ENCODE results near the gene IRAK1.

Gene IRAK1

GRCh38 chrX:154027022-154027402 lies 7.3 kb upstream of the IRAK1 start:
- H3K4me3 ChIP-seq (ENCODE audit: low read length) = no peak overlapping the region
- no peak for DNase-seq (ENCODE audit: low read depth)
- TF ChIP-seq CTCF (IDR thresholded peaks at IDR 0.05; ENCODE audit: insufficient read depth, low read depth, low read length, missing control alignments) = no peak

GRCh38 chrX:154026136-154027021 lies 6.7 kb upstream of the IRAK1 start:
- no peak for TF ChIP-seq CTCF (IDR thresholded peaks at IDR 0.05; ENCODE audit: insufficient read depth, low read depth, low read length, missing control alignments)
- H3K4me3 ChIP-seq (ENCODE audit: low read length) = no peak overlapping the region
- no peak for DNase-seq (ENCODE audit: low read depth)

GRCh38 chrX:154025230-154025629 lies 5.5 kb upstream of the IRAK1 start:
- peak; percentile 69 for DNase-seq (ENCODE audit: low read depth)
- no peak for TF ChIP-seq CTCF (IDR thresholded peaks at IDR 0.05; ENCODE audit: insufficient read depth, low read depth, low read length, missing control alignments)
- no peak overlapping the region for H3K4me3 ChIP-seq (ENCODE audit: low read length)

- no peak for DNase-seq (ENCODE audit: low read depth)
- H3K4me3 ChIP-seq (ENCODE audit: low read length) = no peak overlapping the region
- TF ChIP-seq CTCF (IDR thresholded peaks at IDR 0.05; ENCODE audit: insufficient read depth, low read depth, low read length, missing control alignments) = no peak
These were observed 4.6 kb upstream of the IRAK1 start for GRCh38 chrX:154024271-154024670.

- DNase-seq (ENCODE audit: low read depth) = no peak
- no peak for TF ChIP-seq CTCF (IDR thresholded peaks at IDR 0.05; ENCODE audit: insufficient read depth, low read depth, low read length, missing control alignments)
- no peak overlapping the region for H3K4me3 ChIP-seq (ENCODE audit: low read length)
These were observed 3.7 kb upstream of the IRAK1 start for GRCh38 chrX:154023276-154024000.

GRCh38 chrX:154022108-154022507 lies 2.4 kb upstream of the IRAK1 start:
- no peak overlapping the region for H3K4me3 ChIP-seq (ENCODE audit: low read length)

More at GRCh38 chrX:154022108-154022507, 2.4 kb upstream of the IRAK1 start:
- no peak for DNase-seq (ENCODE audit: low read depth)
- TF ChIP-seq CTCF (IDR thresholded peaks at IDR 0.05; ENCODE audit: insufficient read depth, low read depth, low read length, missing control alignments) = no peak

All from epithelial cell of esophagus (primary cell).